NT2/D1 (cell line): ENCODE measurements around the gene NUMA1.

Experiments
- SUZ12 ChIP-seq: IDR thresholded peaks from 2 replicates; pipeline ENCODE4 v1.6.1; 2011; ENCODE audit not compliant: insufficient read length, insufficient read depth; ENCODE audit errors: extremely low read depth
- YY1 ChIP-seq: IDR thresholded peaks from 2 replicates; pipeline ENCODE4 v1.6.1; 2011; ENCODE audit not compliant: insufficient read length, insufficient read depth
- ZNF274 ChIP-seq: IDR thresholded peaks from 2 replicates; pipeline ENCODE4 v1.6.1; 2011; ENCODE audit warnings: mild to moderate bottlenecking, low read depth, low read length

- TF ChIP-seq ZNF274: no peak
- no peak for TF ChIP-seq YY1
- TF ChIP-seq SUZ12: no peak
Observed at GRCh38 chr11:72084076-72084475, 3.7 kb upstream of the NUMA1 start.
